ENCODE measurements around the gene PRSS48. TPM values are rescaled to one million over a fixed set of nuclear protein-coding genes. Genes with fewer than 3 reads are reported as not detected.

The PRSS48 gene
- total RNA-seq, 4 donors from 2014 or later = not detected

GRCh38 chr4:151304755-151305154 is 27.8 kb downstream of the PRSS48 start:
- TF ChIP-seq CTCF (IDR thresholded peaks at IDR 0.05) = no peak
- ATAC-seq (ENCODE audit: low FRiP score) = no peak
- no peak for DNase-seq (ENCODE audit: low spot score)

GRCh38 chr4:151310124-151310728 is 33.3 kb downstream of the PRSS48 start:
- DNase-seq (ENCODE audit: low spot score) = no peak
- no peak for ATAC-seq (ENCODE audit: low FRiP score)
- no peak for TF ChIP-seq CTCF (IDR thresholded peaks at IDR 0.05)

GRCh38 chr4:151313306-151314009 is 36.5 kb downstream of the PRSS48 start:
- TF ChIP-seq CTCF (IDR thresholded peaks at IDR 0.05) = no peak
- DNase-seq (ENCODE audit: low spot score) (no peak), ATAC-seq (ENCODE audit: low FRiP score) (no peak)

GRCh38 chr4:151314010-151314355 is 37.0 kb downstream of the PRSS48 start:
- ATAC-seq (ENCODE audit: low FRiP score) (no peak), DNase-seq (ENCODE audit: low spot score) (no peak)
- TF ChIP-seq CTCF (IDR thresholded peaks at IDR 0.05) = no peak

GRCh38 chr4:151314479-151314878 is 37.5 kb downstream of the PRSS48 start:
- ATAC-seq (ENCODE audit: low FRiP score) (no peak), DNase-seq (ENCODE audit: low spot score) (no peak)
- TF ChIP-seq CTCF (IDR thresholded peaks at IDR 0.05) = no peak

- ATAC-seq (ENCODE audit: low FRiP score) = peak; percentile 89
- no peak for TF ChIP-seq CTCF (IDR thresholded peaks at IDR 0.05)
- no peak for DNase-seq (ENCODE audit: low spot score)
These were observed 38.4 kb downstream of the PRSS48 start for GRCh38 chr4:151315212-151315886.

Measured in omental fat pad (tissue), 4 donors.